Measurements from ENCODE around the gene ARHGAP28.
"Not testable (repeated sequence)": the region's sequence is repeated elsewhere in the genome, so short reads cannot be mapped to it uniquely, and the experiment has no call there.

The ARHGAP28 gene

GRCh38 chr18:6878556-6879297, 149.2 kb downstream of the ARHGAP28 start:
- DNase-seq, result no peak

- no peak for DNase-seq
These were observed 150.1 kb downstream of the ARHGAP28 start for GRCh38 chr18:6879508-6880195.

- DNase-seq, result no peak
These were observed 151.7 kb downstream of the ARHGAP28 start for GRCh38 chr18:6881034-6881820.

GRCh38 chr18:6882401-6882800, 152.9 kb downstream of the ARHGAP28 start:
- DNase-seq, result no peak

- DNase-seq, result no peak
These were observed 155.5 kb downstream of the ARHGAP28 start for GRCh38 chr18:6885006-6885481.

GRCh38 chr18:6885992-6886796, 156.7 kb downstream of the ARHGAP28 start:
- peak; percentile 5 for DNase-seq

- DNase-seq, result no peak
These were observed 157.3 kb downstream of the ARHGAP28 start for GRCh38 chr18:6886797-6887330.

- DNase-seq, result no peak
These were observed 162.3 kb downstream of the ARHGAP28 start for GRCh38 chr18:6891788-6892187.

GRCh38 chr18:6901286-6901926, 171.9 kb downstream of the ARHGAP28 start:
- no peak for DNase-seq

- no peak for DNase-seq
These were observed 187.6 kb downstream of the ARHGAP28 start for GRCh38 chr18:6917072-6917471.

- no peak for DNase-seq
These were observed 190.8 kb downstream of the ARHGAP28 start for GRCh38 chr18:6920099-6920955.

GRCh38 chr18:6921571-6921970, 192.1 kb downstream of the ARHGAP28 start:
- DNase-seq, result no peak

- no peak for DNase-seq
These were observed 193.7 kb downstream of the ARHGAP28 start for GRCh38 chr18:6923220-6923619.

- DNase-seq, result no peak
These were observed 197.6 kb downstream of the ARHGAP28 start for GRCh38 chr18:6927153-6927552.

GRCh38 chr18:6928359-6928758, 198.8 kb downstream of the ARHGAP28 start:
- no peak for DNase-seq

- no peak for DNase-seq
These were observed 200.0 kb downstream of the ARHGAP28 start for GRCh38 chr18:6929370-6930102.

GRCh38 chr18:6934859-6935258, 205.3 kb downstream of the ARHGAP28 start:
- no peak for DNase-seq

GRCh38 chr18:6938003-6938402, 208.5 kb downstream of the ARHGAP28 start:
- no peak for DNase-seq

- DNase-seq, result not testable (repeated sequence)
These were observed 208.9 kb downstream of the ARHGAP28 start for GRCh38 chr18:6938403-6938802.

GRCh38 chr18:6939972-6940371, 210.5 kb downstream of the ARHGAP28 start:
- no peak for DNase-seq
